GM18907 (cell line): Measurements from ENCODE around the gene MOCOS.
"Not testable (repeated sequence)": the region's sequence is repeated elsewhere in the genome, so short reads cannot be mapped to it uniquely, and the experiment has no call there.

Source experiments
- ATAC-seq: cut with Tn5 transposase; IDR thresholded peaks from one replicate; pipeline ENCODE4 v1.9.1; 2021; ENCODE audit warnings: mild to moderate bottlenecking, moderate library complexity; ENCODE audit not compliant: unreplicated experiment

MOCOS gene

GRCh38 chr18:36197511-36198166 lies 10.3 kb downstream of the MOCOS start:
- ATAC-seq = no peak

- ATAC-seq = no peak
Observed at GRCh38 chr18:36199691-36200295, 12.5 kb downstream of the MOCOS start.

GRCh38 chr18:36200354-36200771 lies 13.1 kb downstream of the MOCOS start:
- ATAC-seq = no peak

GRCh38 chr18:36201765-36202164 lies 14.5 kb downstream of the MOCOS start:
- ATAC-seq = no peak

GRCh38 chr18:36203360-36203895 lies 16.1 kb downstream of the MOCOS start:
- ATAC-seq = no peak

GRCh38 chr18:36205166-36205565 lies 17.9 kb downstream of the MOCOS start:
- ATAC-seq = no peak

GRCh38 chr18:36207303-36207702 lies 20.0 kb downstream of the MOCOS start:
- no peak for ATAC-seq

- ATAC-seq = not testable (repeated sequence)
Observed at GRCh38 chr18:36207969-36208368, 20.7 kb downstream of the MOCOS start.

- ATAC-seq = no peak
Observed at GRCh38 chr18:36211612-36212065, 24.3 kb downstream of the MOCOS start.

GRCh38 chr18:36212301-36213171 lies 25.2 kb downstream of the MOCOS start:
- no peak for ATAC-seq

GRCh38 chr18:36214811-36215210 lies 27.5 kb downstream of the MOCOS start:
- no peak for ATAC-seq

GRCh38 chr18:36215577-36215976 lies 28.3 kb downstream of the MOCOS start:
- no peak for ATAC-seq

- no peak for ATAC-seq
Observed at GRCh38 chr18:36217348-36217747, 30.1 kb downstream of the MOCOS start.

- no peak for ATAC-seq
Observed at GRCh38 chr18:36229188-36229587, 41.9 kb downstream of the MOCOS start.

- ATAC-seq = not testable (repeated sequence)
Observed at GRCh38 chr18:36240510-36240909, 53.2 kb downstream of the MOCOS start.

- ATAC-seq = no peak
Observed at GRCh38 chr18:36241831-36242230, 54.5 kb downstream of the MOCOS start.

GRCh38 chr18:36247036-36247435 lies 59.7 kb downstream of the MOCOS start:
- no peak for ATAC-seq

- ATAC-seq = no peak
Observed at GRCh38 chr18:36249392-36249791, 62.1 kb downstream of the MOCOS start.

GRCh38 chr18:36250827-36251226 lies 63.5 kb downstream of the MOCOS start:
- ATAC-seq = no peak

GRCh38 chr18:36255072-36255698 lies 67.9 kb downstream of the MOCOS start:
- ATAC-seq = no peak

GRCh38 chr18:36256094-36256493 lies 68.8 kb downstream of the MOCOS start:
- ATAC-seq = no peak
